Transverse colon (tissue), 4 donors: ENCODE measurements around the gene SEC61A1. TPM values are rescaled to one million over a fixed set of nuclear protein-coding genes. Genes with fewer than 3 reads are reported as not detected.
A peak's percentile ranks its signal among the peaks of the same experiment; 100 is the strongest.

Experiments used
- DNase-seq: peaks from one replicate; pipeline ENCODE4 v3.0.0-alpha.2; 2019
- H3K27ac ChIP-seq, 4 donors: fragments of 200-600 bp; sonication (generic); 2 replicates each; pipeline ENCODE4 v1.5.1; 2016 to 2018; ENCODE audit warnings: inconsistent platforms in 4 of 4
- H3K27me3 ChIP-seq: fragments of 200-600 bp; sonication (generic); 2 replicates; pipeline ENCODE4 v1.5.1; 2017; ENCODE audit warnings: inconsistent platforms
- H3K36me3 ChIP-seq, 4 donors: fragments of 200-600 bp; sonication (generic); 2 replicates each; pipeline ENCODE4 v1.5.1; 2017 to 2019; ENCODE audit warnings: inconsistent platforms in 4 of 4
- H3K4me1 ChIP-seq, 4 donors: fragments of 200-600 bp; sonication (generic); 2 replicates each; pipeline ENCODE4 v1.5.1; 2017 to 2020; ENCODE audit warnings: inconsistent platforms in 4 of 4
- H3K4me3 ChIP-seq, 4 donors: fragments of 200-600 bp; sonication (generic); 1 replicate in 1 of 4; 2 replicates in 3 of 4; pipeline versions ENCODE4 v1.5.1 to v1.6.1; 2017 to 2019; ENCODE audit warnings: inconsistent platforms in 4 of 4
- H3K9me3 ChIP-seq, 2 donors: fragments of 200-600 bp; sonication (generic); 2 replicates each; pipeline ENCODE4 v1.5.1; 2017 to 2019; ENCODE audit warnings: inconsistent platforms in 2 of 2
- CTCF ChIP-seq, 5 experiments: fragments of 200-600 bp in 3 of 5; fragments of 450-650 bp in 2 of 5; sonication (generic) in 3 of 5; IDR thresholded peaks; 1 replicate in 2 of 5; 2 replicates in 3 of 5; pipeline ENCODE4 v1.5.1; 2016 to 2017; ENCODE audit warnings: antibody characterized with exemption in 5 of 5, inconsistent platforms in 3 of 5, mild to moderate bottlenecking in 2 of 5, moderate library complexity in 1 of 5
- EP300 ChIP-seq: sonication (generic); formaldehyde crosslinking; IDR thresholded peaks from one replicate; pipeline ENCODE4 v1.6.1; 2017; ENCODE audit warnings: antibody characterized with exemption, low read depth
- POLR2A ChIP-seq: fragments of 450-650 bp; IDR thresholded peaks from one replicate; pipeline ENCODE4 v1.6.1; 2016; ENCODE audit warnings: antibody characterized with exemption, mild to moderate bottlenecking, moderate library complexity
- POLR2AphosphoS5 ChIP-seq, 3 donors: sonication (generic); formaldehyde crosslinking; IDR thresholded peaks; one replicate each; pipeline ENCODE4 v1.6.1; 2016; ENCODE audit warnings: antibody characterized with exemption in 3 of 3
- whole genome bisulfite sequencing, 2 donors: methylation state at CpG; one replicate each; pipeline ENCODE4 v1.1.5; 2018; ENCODE audit warnings: low coverage in 1 of 2; 5-methylcytosine and 5-hydroxymethylcytosine counted together
- in situ Hi-C, 4 donors: fragments of 200-750 bp; cut with MboI; loops; one replicate each; pipeline versions ENCODE4 v1.15.0 to v1.15.1; 2017; ENCODE audit warnings: low sequenced_read_pairs in 3 of 4, low pct_ligation_motif_present in 1 of 4, low pct_unique_long_range_greater_than_20kb in 1 of 4
- intact Hi-C: fragments of 100-400 bp; cut with DNase I; formaldehyde crosslinking; loops from one replicate; pipeline ENCODE4 v1.15.1; 2023; ENCODE audit warnings: low total_unique reads
- total RNA-seq, 4 donors: library from RNA; depleted of rRNA; stranded (reverse); fragments of >200 nt; gene quantifications; one replicate each; pipeline ENCODE4 v1.1.0, GENCODE V29; 2016

Gene SEC61A1
- total RNA-seq, 4 donors from 2014 or later, result 86.6 to 116 (median 115) TPM

DNA sequence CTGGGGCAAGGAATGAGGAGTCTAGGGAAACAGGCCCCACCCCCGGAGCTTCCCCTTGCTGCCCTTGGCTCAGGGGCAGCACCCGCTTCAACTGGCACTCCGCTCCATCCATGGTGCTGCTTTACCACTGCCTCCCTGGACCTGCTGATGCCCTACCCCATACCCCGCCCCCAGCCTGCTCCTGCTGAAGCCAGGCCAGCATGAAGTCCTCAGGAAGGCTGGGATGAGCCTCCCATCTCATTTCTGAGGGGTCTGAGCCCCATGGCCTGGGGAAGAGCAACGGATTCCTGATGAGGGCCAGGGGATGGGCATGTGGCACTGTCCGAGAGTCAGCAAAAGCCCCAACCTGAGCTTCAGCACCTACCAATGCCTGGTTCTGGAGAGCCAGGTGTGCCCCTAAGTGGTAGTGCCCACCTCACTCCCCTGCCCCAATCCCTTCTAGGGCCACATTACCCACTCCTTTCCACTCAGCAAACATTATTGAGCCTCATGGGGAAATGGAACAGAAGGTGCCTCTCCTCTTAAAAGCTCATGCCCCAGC is 21.0 kb downstream of the SEC61A1 start:
- H3K9me3 ChIP-seq, result no peaks in the 10 kb centered on the region
- H3K36me3 ChIP-seq, result peaks cover 0 to 35% (median 15%) of the 10 kb centered on the region in 4 donors
- in situ Hi-C loops, result no loop called here
- TF ChIP-seq CTCF (IDR thresholded peaks at IDR 0.05) (no peak), POLR2AphosphoS5 (IDR thresholded peaks at IDR 0.05) (no peak), POLR2A (no peak), EP300 (no peak)
- intact Hi-C loops, result no loop called here
- H3K27ac ChIP-seq, result peak overlapping the region in 1 of 4 donors; percentile 11
- no peak overlapping the region for H3K4me3 ChIP-seq
- WGBS, 2 donors, result 98% methylated on average over 6 of the region's 6 CpGs; no CpG with 5 or more reads in 1 of the 2 donors
- H3K4me1 ChIP-seq, result peaks cover 8 to 24% (median 22%) of the 10 kb centered on the region in 4 donors
- peaks cover 4% of the 10 kb centered on the region for H3K27me3 ChIP-seq
- no peak for DNase-seq

- Histone ChIP-seq H3K27ac (no peak overlapping the region), H3K9me3 (no peaks in the 10 kb centered on the region), H3K27me3 (peaks cover 4% of the 10 kb centered on the region), H3K4me1 (peaks cover 8 to 24% (median 22%) of the 10 kb centered on the region in 4 donors), H3K36me3 (peaks cover 0 to 29% (median 12%) of the 10 kb centered on the region in 4 donors), H3K4me3 (no peak overlapping the region)
- intact Hi-C loops, result no loop called here
- 75 to 84% methylated on average over 1 to 2 of the region's 2 CpGs for WGBS, 2 donors
- in situ Hi-C loops, result no loop called here
- DNase-seq, result no peak
- no peak for TF ChIP-seq CTCF (IDR thresholded peaks at IDR 0.05)
Observed at GRCh38 chr3:128073807-128074206, 21.6 kb downstream of the SEC61A1 start.

DNA sequence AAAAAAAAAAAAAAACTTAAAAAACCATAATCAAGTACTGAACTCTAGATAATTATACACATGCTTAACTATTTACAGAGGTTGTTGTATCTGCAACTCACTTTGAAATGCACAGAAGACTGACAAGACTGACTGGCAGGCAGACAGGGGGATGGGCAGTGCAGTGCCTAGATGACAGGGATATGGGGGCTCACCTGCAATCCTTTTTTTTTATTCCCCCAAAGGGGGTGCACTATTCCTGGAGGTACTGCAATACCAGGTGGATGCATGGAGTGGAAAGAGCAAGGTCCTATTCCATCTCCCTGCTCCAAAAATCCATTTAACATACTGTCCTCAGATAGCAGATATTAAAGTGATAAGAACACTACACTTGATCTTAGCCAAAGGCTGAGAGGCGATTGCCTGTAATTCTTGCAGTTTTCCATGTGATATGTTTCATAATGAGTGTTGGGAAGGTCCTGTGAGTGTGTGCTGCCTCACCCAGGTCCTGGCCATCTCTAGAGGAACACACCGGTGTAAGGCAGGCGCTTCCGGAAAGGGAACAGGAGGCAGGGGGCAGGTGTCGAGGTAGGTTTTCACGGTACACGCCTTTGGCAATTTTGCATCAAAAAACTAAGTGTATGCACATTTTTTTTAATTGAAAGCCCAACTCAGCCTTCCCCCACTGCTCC is 22.7 kb downstream of the SEC61A1 start:
- in situ Hi-C loops, result loop anchor here in 3 of 4 donors (25.0 kb wide), 3 partner anchors 412 to 537 kb away; partner anchors contain the start of gene GATA2 (in 1 of the 3)
- intact Hi-C loops, result no loop called here
- Histone ChIP-seq H3K9me3 (no peaks in the 10 kb centered on the region), H3K4me1 (peaks cover 8 to 24% (median 22%) of the 10 kb centered on the region in 4 donors), H3K4me3 (peak overlapping the region in 2 of 4 donors; percentile 41 to 54), H3K27ac (peak overlapping the region; percentile 50 to 76 (median 68)), H3K36me3 (peaks cover 0 to 18% (median 7%) of the 10 kb centered on the region in 4 donors), H3K27me3 (peaks cover 4% of the 10 kb centered on the region)
- WGBS, 2 donors, result 18% methylated on average over 7 of the region's 7 CpGs; no CpG with 5 or more reads in 1 of the 2 donors
- DNase-seq, result no peak
- no peak for TF ChIP-seq CTCF (IDR thresholded peaks at IDR 0.05)
- TF ChIP-seq POLR2AphosphoS5 (IDR thresholded peaks at IDR 0.05), result no peak
- TF ChIP-seq EP300, result no peak
- TF ChIP-seq POLR2A, result no peak
